HEK293 (cell line): ENCODE data around the gene PMAIP1.

Source experiments
- CTCF ChIA-PET: fragments of 350-600 bp; formaldehyde crosslinking; extraction: SDS; loops from one replicate; lab custom pipeline; 2021; ENCODE audit warnings: antibody characterized with exemption; lab: Yijun Ruan, JAX
- POLR2A ChIA-PET: fragments of 300-600 bp; formaldehyde crosslinking; extraction: SDS; loops from one replicate; lab custom pipeline; 2020; ENCODE audit warnings: antibody characterized with exemption, inconsistent platforms; lab: Yijun Ruan, JAX
- H3K27ac ChIP-seq: fragments of 200-500 bp; sonication (Bioruptor generic); 2 replicates; pipeline ENCODE4 v1.5.1; 2014; ENCODE audit warnings: low read depth, low read length, control low read depth, inconsistent platforms; ENCODE audit errors: extremely low read depth
- H3K36me3 ChIP-seq, 2 experiments: fragments of 200-500 bp in 1 of 2; sonication (Bioruptor generic) in 1 of 2; 1 replicate in 1 of 2; 2 replicates in 1 of 2; pipeline ENCODE4 v1.5.1; 2014 to 2017; ENCODE audit warnings: inconsistent platforms in 2 of 2, low read length in 2 of 2; ENCODE audit not compliant: control insufficient read depth in 2 of 2, insufficient read depth in 1 of 2
- H3K4me1 ChIP-seq: fragments of 200-500 bp; sonication (Bioruptor generic); 2 replicates; pipeline ENCODE4 v1.5.1; 2014; ENCODE audit warnings: mild to moderate bottlenecking, low read length, inconsistent platforms; ENCODE audit not compliant: control insufficient read depth, insufficient read depth
- H3K4me3 ChIP-seq: 2 replicates; pipeline ENCODE4 v1.5.1; 2011; ENCODE audit warnings: low read depth, mild to moderate bottlenecking, control low read depth, low read length, moderate library complexity
- H3K9me3 ChIP-seq: fragments of 200-500 bp; sonication (Bioruptor generic); 2 replicates; pipeline ENCODE4 v1.5.1; 2014; ENCODE audit warnings: low read depth, low read length, inconsistent platforms; ENCODE audit not compliant: control insufficient read depth, insufficient read depth
- HOXC10 ChIP-seq: sonication (generic); formaldehyde crosslinking; IDR thresholded peaks from 2 replicates; pipeline ENCODE4 v1.8.1; 2023; ENCODE audit warnings: mild to moderate bottlenecking, missing genetic modification reagents
- RBAK ChIP-seq: fragments of 450-650 bp; formaldehyde crosslinking; IDR thresholded peaks from 2 replicates; pipeline ENCODE4 v1.5.1; 2016; ENCODE audit warnings: missing biosample characterization, missing genetic modification characterization
- ZNF311 ChIP-seq: fragments of 450-650 bp; formaldehyde crosslinking; IDR thresholded peaks from 2 replicates; pipeline ENCODE4 v1.5.1; 2017; ENCODE audit warnings: missing biosample characterization, missing genetic modification characterization, borderline replicate concordance
- ZNF555 ChIP-seq: fragments of 450-650 bp; formaldehyde crosslinking; conservative IDR thresholded peaks from 2 replicates; pipeline ENCODE4 v1.5.1; 2017; ENCODE audit warnings: missing biosample characterization, mild to moderate bottlenecking, missing genetic modification characterization, inconsistent platforms
- ZNF776 ChIP-seq: fragments of 450-650 bp; formaldehyde crosslinking; IDR thresholded peaks from 2 replicates; pipeline ENCODE4 v1.5.0; 2017; ENCODE audit warnings: missing biosample characterization, missing genetic modification characterization, borderline replicate concordance
- ZNF791 ChIP-seq: fragments of 450-650 bp; formaldehyde crosslinking; IDR thresholded peaks from 2 replicates; pipeline ENCODE4 v1.5.1; 2016; ENCODE audit warnings: missing biosample characterization, missing genetic modification characterization
- ZNF792 ChIP-seq: fragments of 450-650 bp; formaldehyde crosslinking; IDR thresholded peaks from 2 replicates; pipeline ENCODE4 v1.5.1; 2016; ENCODE audit warnings: missing biosample characterization, missing genetic modification characterization
- ZNF843 ChIP-seq: fragments of 450-650 bp; formaldehyde crosslinking; IDR thresholded peaks from 2 replicates; pipeline ENCODE4 v1.5.1; 2016; ENCODE audit warnings: missing biosample characterization, missing genetic modification characterization
- TF ChIP-seq, protein P1 (sequence below): fragments of 450-650 bp; formaldehyde crosslinking; IDR thresholded peaks from 2 replicates; pipeline ENCODE4 v1.5.1; 2017; ENCODE audit warnings: missing biosample characterization, missing genetic modification characterization
- TF ChIP-seq, protein P2 (sequence below): fragments of 450-650 bp; IDR thresholded peaks from 2 replicates; pipeline ENCODE4 v1.5.1; 2018; ENCODE audit warnings: missing biosample characterization, missing genetic modification characterization
- TF ChIP-seq, protein P3 (sequence below): fragments of 450-650 bp; formaldehyde crosslinking; IDR thresholded peaks from 2 replicates; pipeline ENCODE4 v1.5.1; 2016; ENCODE audit warnings: missing biosample characterization, missing genetic modification characterization
- TF ChIP-seq, protein P4 (sequence below): fragments of 450-650 bp; formaldehyde crosslinking; conservative IDR thresholded peaks from 2 replicates; pipeline ENCODE4 v1.5.1; 2016; ENCODE audit warnings: low read depth, missing biosample characterization, missing genetic modification characterization
- TF ChIP-seq, protein P5 (sequence below): fragments of 450-650 bp; formaldehyde crosslinking; IDR thresholded peaks from 2 replicates; pipeline ENCODE4 v1.5.1; 2016; ENCODE audit warnings: missing biosample characterization, missing genetic modification characterization
- TF ChIP-seq, protein P6 (sequence below): fragments of 450-650 bp; formaldehyde crosslinking; IDR thresholded peaks from 2 replicates; pipeline ENCODE4 v1.5.1; 2016; ENCODE audit warnings: missing biosample characterization, missing genetic modification characterization
- TF ChIP-seq, protein P7 (sequence below): sonication (generic); formaldehyde crosslinking; IDR thresholded peaks from 2 replicates; pipeline ENCODE4 v1.8.1; 2022; ENCODE audit warnings: mild to moderate bottlenecking, moderate library complexity, missing genetic modification reagents

PMAIP1 gene

DNA sequence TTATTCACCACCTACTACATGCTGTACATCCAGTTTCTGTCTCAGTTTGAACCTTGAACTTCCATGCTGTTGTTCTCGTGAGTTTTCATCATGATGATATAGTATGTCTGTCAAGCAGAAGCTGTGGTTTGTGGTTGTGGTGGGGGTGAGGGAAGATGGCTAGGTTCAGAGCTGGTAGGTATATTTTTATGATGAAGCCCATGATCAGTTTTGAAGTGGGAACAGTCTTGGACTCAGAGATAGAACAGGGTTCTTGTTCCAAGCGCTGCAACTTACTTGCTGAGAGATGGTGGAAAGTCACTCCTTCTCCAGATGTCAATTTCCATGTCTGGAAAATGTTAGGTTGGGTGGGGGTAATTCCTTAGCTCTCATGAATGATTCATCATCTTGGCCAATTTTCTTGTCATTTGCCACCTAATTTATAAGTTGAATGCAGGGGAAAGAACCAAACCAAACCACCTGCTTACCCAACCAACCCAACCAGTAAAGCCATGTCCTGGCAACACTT lies 21.6 kb downstream of the PMAIP1 start (continued):
- TF ChIP-seq, protein P1, sequence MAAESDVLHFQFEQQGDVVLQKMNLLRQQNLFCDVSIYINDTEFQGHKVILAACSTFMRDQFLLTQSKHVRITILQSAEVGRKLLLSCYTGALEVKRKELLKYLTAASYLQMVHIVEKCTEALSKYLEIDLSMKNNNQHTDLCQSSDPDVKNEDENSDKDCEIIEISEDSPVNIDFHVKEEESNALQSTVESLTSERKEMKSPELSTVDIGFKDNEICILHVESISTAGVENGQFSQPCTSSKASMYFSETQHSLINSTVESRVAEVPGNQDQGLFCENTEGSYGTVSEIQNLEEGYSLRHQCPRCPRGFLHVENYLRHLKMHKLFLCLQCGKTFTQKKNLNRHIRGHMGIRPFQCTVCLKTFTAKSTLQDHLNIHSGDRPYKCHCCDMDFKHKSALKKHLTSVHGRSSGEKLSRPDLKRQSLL (tag by site-specific recombination) = no peak
- TF ChIP-seq ZNF555 (tag by site-specific recombination) (no peak), ZNF311 (tag by site-specific recombination) (no peak), RBAK (tag by site-specific recombination) (no peak)

DNA sequence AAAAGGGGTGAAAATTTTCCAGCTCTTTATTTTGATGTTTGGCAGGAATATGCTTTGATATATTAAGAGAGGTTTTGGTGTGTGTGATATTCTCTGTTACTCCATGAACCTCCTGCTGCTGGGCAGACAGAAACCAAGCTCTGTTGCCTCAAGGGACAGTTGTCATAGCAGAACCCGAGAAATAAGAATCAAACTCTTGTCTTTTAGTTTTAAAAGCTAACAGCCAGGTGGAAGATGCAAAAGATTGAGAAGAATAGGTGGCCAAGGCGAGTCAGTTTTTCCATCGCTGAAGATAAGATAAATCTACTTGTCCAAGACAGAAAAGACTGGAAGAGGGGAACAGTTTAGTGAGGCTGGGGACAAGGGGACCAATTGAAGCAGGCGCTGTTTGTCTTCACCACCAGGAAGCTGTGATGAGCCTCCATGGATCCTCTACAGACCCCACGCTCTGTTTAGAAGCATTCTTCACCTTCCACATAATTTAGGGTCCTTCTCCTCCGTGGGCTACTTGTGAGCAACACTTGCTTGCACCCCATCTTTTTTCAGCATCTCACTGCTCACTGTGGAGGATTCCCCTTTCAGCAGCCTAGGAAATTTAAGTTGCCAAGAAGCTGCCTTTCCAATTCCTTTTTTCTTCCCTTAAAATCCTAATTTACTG lies 23.9 kb downstream of the PMAIP1 start:
- CTCF ChIA-PET = interaction anchor here (0.6 to 1.1 kb wide), 2 partner anchors 23 to 358 kb away, joined by 3 to 5 read pairs; no protein-coding TSS in a partner anchor
- Histone ChIP-seq H3K9me3 (no peaks in the 10 kb centered on the region), H3K36me3 (no peaks in the 10 kb centered on the region), H3K4me3 (no peak overlapping the region), H3K4me1 (peaks cover 4% of the 10 kb centered on the region), H3K27ac (no peak overlapping the region)
- POLR2A ChIA-PET = interaction anchor here (1.2 kb wide), 1 partner anchor 18 kb away, joined by 5 read pairs; no protein-coding TSS in a partner anchor
- TF ChIP-seq HOXC10 (CRISPR knock-in tag) (no peak), ZNF791 (tag by site-specific recombination) (no peak), ZNF776 (tag by site-specific recombination) (no peak), ZNF792 (tag by site-specific recombination) (no peak), ZNF843 (tag by site-specific recombination) (no peak)
- TF ChIP-seq, protein P2, sequence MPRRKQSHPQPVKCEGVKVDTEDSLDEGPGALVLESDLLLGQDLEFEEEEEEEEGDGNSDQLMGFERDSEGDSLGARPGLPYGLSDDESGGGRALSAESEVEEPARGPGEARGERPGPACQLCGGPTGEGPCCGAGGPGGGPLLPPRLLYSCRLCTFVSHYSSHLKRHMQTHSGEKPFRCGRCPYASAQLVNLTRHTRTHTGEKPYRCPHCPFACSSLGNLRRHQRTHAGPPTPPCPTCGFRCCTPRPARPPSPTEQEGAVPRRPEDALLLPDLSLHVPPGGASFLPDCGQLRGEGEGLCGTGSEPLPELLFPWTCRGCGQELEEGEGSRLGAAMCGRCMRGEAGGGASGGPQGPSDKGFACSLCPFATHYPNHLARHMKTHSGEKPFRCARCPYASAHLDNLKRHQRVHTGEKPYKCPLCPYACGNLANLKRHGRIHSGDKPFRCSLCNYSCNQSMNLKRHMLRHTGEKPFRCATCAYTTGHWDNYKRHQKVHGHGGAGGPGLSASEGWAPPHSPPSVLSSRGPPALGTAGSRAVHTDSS = no peak
- TF ChIP-seq, protein P3, sequence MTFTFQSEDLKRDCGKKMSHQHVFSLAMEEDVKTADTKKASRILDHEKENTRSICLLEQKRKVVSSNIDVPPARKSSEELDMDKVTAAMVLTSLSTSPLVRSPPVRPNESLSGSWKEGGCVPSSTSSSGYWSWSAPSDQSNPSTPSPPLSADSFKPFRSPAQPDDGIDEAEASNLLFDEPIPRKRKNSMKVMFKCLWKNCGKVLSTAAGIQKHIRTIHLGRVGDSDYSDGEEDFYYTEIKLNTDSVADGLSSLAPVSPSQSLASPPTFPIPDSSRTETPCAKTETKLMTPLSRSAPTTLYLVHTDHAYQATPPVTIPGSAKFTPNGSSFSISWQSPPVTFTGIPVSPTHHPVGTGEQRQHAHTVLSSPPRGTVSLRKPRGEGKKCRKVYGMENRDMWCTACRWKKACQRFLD (tag by site-specific recombination) = no peak
- TF ChIP-seq, protein P4, sequence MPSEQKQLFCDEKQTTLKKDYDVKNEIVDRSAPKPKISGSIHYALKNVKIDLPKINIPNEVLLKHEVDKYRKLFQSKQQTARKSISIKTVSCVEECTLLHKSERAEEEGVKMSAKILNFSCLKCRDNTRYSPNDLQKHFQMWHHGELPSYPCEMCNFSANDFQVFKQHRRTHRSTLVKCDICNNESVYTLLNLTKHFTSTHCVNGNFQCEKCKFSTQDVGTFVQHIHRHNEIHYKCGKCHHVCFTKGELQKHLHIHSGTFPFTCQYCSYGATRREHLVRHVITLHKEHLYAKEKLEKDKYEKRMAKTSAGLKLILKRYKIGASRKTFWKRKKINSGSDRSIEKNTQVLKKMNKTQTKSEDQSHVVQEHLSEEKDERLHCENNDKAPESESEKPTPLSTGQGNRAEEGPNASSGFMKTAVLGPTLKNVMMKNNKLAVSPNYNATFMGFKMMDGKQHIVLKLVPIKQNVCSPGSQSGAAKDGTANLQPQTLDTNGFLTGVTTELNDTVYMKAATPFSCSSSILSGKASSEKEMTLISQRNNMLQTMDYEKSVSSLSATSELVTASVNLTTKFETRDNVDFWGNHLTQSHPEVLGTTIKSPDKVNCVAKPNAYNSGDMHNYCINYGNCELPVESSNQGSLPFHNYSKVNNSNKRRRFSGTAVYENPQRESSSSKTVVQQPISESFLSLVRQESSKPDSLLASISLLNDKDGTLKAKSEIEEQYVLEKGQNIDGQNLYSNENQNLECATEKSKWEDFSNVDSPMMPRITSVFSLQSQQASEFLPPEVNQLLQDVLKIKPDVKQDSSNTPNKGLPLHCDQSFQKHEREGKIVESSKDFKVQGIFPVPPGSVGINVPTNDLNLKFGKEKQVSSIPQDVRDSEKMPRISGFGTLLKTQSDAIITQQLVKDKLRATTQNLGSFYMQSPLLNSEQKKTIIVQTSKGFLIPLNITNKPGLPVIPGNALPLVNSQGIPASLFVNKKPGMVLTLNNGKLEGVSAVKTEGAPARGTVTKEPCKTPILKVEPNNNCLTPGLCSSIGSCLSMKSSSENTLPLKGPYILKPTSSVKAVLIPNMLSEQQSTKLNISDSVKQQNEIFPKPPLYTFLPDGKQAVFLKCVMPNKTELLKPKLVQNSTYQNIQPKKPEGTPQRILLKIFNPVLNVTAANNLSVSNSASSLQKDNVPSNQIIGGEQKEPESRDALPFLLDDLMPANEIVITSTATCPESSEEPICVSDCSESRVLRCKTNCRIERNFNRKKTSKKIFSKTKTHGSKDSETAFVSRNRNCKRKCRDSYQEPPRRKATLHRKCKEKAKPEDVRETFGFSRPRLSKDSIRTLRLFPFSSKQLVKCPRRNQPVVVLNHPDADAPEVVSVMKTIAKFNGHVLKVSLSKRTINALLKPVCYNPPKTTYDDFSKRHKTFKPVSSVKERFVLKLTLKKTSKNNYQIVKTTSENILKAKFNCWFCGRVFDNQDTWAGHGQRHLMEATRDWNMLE (tag by site-specific recombination) = no peak
- TF ChIP-seq, protein P5, sequence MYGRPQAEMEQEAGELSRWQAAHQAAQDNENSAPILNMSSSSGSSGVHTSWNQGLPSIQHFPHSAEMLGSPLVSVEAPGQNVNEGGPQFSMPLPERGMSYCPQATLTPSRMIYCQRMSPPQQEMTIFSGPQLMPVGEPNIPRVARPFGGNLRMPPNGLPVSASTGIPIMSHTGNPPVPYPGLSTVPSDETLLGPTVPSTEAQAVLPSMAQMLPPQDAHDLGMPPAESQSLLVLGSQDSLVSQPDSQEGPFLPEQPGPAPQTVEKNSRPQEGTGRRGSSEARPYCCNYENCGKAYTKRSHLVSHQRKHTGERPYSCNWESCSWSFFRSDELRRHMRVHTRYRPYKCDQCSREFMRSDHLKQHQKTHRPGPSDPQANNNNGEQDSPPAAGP = no peak
- TF ChIP-seq, protein P6, sequence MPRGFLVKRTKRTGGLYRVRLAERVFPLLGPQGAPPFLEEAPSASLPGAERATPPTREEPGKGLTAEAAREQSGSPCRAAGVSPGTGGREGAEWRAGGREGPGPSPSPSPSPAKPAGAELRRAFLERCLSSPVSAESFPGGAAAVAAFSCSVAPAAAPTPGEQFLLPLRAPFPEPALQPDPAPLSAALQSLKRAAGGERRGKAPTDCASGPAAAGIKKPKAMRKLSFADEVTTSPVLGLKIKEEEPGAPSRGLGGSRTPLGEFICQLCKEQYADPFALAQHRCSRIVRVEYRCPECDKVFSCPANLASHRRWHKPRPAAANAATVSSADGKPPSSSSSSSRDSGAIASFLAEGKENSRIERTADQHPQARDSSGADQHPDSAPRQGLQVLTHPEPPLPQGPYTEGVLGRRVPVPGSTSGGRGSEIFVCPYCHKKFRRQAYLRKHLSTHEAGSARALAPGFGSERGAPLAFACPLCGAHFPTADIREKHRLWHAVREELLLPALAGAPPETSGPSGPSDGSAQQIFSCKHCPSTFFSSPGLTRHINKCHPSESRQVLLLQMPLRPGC (tag by site-specific recombination) = no peak
- TF ChIP-seq, protein P7, sequence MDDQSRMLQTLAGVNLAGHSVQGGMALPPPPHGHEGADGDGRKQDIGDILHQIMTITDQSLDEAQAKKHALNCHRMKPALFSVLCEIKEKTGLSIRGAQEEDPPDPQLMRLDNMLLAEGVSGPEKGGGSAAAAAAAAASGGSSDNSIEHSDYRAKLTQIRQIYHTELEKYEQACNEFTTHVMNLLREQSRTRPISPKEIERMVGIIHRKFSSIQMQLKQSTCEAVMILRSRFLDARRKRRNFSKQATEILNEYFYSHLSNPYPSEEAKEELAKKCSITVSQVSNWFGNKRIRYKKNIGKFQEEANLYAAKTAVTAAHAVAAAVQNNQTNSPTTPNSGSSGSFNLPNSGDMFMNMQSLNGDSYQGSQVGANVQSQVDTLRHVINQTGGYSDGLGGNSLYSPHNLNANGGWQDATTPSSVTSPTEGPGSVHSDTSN (CRISPR knock-in tag) = no peak
